ENCODE data around the gene ZNF500. TPM values are rescaled to one million over a fixed set of nuclear protein-coding genes. Genes with fewer than 3 reads are reported as not detected.
A peak's percentile ranks its signal among the peaks of the same experiment; 100 is the strongest.

ZNF500 gene
- total and polyA plus RNA-seq, 10 of the 15 experiments (the other 5 are each of a cell fraction or from before 2014, with no cell fraction given): 0.99 to 13.1 (median 5.5) TPM

DNA sequence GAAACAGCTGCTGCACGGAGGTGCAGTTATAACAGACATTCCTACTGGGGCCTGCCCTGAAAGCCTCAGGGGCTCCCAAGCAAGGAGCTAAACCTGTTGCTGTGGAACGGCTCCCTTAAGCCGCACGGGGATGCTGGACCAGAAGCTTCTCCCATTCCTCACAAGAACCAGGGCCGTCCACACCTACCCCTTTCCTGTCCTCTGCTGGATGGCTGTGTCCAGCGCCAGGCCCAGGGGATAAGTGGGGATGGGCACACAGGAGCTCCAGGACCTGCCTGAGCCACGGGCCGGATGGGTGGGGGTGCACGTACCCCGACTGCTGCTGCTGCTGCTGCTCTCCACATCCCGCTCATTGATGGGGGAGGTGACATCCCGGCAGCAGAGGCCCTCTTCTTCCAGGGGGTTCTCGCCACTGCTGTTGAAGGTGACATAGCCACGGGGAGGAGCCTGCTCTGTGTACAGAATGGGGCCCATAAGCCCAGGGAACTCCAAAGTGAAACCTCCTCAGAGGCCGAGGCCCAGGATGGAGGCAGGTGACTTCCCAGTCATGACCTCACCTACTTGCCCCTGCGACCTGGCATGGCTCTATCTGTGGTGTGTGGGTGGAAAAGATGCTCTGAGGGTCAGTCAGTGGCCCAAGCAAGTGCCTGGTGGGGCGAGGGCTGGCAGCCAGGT lies 65.0 kb downstream of the ZNF500 start:
- H2AFZ ChIP-seq (ENCODE audit: control insufficient read depth, low read depth, low read length): no peak overlapping the region
- no TSS peak for BruUV-seq (replicated peaks)
- H3K27me3 ChIP-seq (replicated peaks in 1 of 2; ENCODE audit: control insufficient read depth in 2 of 2, insufficient read depth in 2 of 2, low read length in 1 of 2): no peaks in the 10 kb centered on the region
- H3K9ac ChIP-seq (ENCODE audit: control insufficient read depth, insufficient read depth, low read length): no peak overlapping the region
- DNase-seq (ENCODE audit: low read depth, low spot score) (no peak), ATAC-seq (no peak), FAIRE-seq (no peak)
- intact Hi-C loops (cut with micrococcal nuclease; ENCODE audit: unreplicated experiment): no loop called here
- ChIA-PET SMC1A (ENCODE audit: uncharacterized antibody, unreplicated experiment) (no interaction called here), POLR2A (no interaction called here), RAD21 (ENCODE audit: unreplicated experiment) (no interaction called here), CTCF (no interaction called here)
- H3K9me3 ChIP-seq (replicated peaks; ENCODE audit: control insufficient read depth, insufficient read depth, low read length): no peaks in the 10 kb centered on the region
- H4K20me1 ChIP-seq (ENCODE audit: control insufficient read depth, insufficient read depth): no peaks in the 10 kb centered on the region
- H3K79me2 ChIP-seq (ENCODE audit: control insufficient read depth, insufficient read depth, low read length): no peaks in the 10 kb centered on the region
- no peak overlapping the region for H3K4me2 ChIP-seq (ENCODE audit: control insufficient read depth, insufficient read depth)
- TF ChIP-seq CREM (IDR thresholded peaks at IDR 0.05; ENCODE audit: low read depth) (no peak), POLR2A (IDR thresholded peaks at IDR 0.05; ENCODE audit: low read depth, low read length) (peak; percentile 45; the same call in 1 of the 2 replicates), FOXM1 (IDR thresholded peaks at IDR 0.05; ENCODE audit: low read depth, low read length) (no peak)
- TF ChIP-seq, protein P1, sequence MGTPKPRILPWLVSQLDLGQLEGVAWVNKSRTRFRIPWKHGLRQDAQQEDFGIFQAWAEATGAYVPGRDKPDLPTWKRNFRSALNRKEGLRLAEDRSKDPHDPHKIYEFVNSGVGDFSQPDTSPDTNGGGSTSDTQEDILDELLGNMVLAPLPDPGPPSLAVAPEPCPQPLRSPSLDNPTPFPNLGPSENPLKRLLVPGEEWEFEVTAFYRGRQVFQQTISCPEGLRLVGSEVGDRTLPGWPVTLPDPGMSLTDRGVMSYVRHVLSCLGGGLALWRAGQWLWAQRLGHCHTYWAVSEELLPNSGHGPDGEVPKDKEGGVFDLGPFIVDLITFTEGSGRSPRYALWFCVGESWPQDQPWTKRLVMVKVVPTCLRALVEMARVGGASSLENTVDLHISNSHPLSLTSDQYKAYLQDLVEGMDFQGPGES (IDR thresholded peaks at IDR 0.05): no peak
- in situ Hi-C loops (cut with MboI): no loop called here
- peaks cover 8 to 35% of the 10 kb centered on the region in 2 experiments; a peak in 3 of 4 replicates for H3K36me3 ChIP-seq (ENCODE audit: control insufficient read depth in 2 of 2, insufficient read depth in 2 of 2, low read length in 1 of 2)
- no peaks in the 10 kb centered on the region for H3K4me1 ChIP-seq (ENCODE audit: control insufficient read depth, insufficient read depth, low read length)
- 80% methylated on average over 17 of the region's 17 CpGs for WGBS (ENCODE audit: insufficient coverage, insufficient replicate concordance, low lambda C conversion rate, missing lambda C conversion rate)
- H3K4me3 ChIP-seq: no peak overlapping the region
- H3K27ac ChIP-seq (ENCODE audit: control insufficient read depth, insufficient read depth): no peak overlapping the region

DNA sequence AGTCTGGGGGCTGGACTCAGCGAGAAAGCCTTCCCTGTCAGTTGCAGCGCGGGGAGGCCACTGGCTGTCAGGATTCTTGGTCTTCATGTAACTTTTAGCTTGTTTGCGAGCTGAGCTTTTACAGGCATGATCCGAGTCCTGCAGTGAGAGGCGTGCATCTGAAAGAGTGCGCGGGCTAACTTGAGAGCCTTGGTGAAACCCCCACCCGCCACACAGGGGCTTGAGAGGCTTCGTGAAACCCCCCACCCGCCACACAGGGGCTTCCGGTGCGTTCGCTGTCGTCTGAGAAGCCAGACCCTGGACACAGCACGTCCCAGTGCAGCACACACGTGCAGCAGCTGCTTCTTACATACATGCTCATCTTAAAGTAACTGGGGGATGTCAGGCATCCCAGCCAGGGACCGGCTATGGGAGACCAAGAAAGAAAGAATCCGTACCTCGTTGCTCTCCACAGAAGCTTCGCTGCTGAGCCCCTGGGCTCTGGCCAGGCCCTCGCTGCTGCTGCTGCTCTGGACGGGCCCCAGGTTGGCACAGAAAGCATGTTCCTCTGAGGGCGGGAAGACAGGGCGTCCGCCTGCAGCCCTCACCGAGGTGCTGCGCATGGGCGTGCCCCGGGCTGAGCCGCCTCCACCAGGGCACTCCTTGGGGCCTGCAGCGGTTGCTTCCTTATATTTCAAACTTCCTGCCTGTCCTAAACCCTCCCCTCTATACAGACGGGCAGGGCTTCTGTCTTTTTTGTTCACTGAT lies 65.8 kb downstream of the ZNF500 start:
- Histone ChIP-seq H3K4me1 (ENCODE audit: control insufficient read depth, insufficient read depth, low read length) (no peaks in the 10 kb centered on the region), H3K9me3 (replicated peaks; ENCODE audit: control insufficient read depth, insufficient read depth, low read length) (no peaks in the 10 kb centered on the region), H3K36me3 (ENCODE audit: control insufficient read depth in 2 of 2, insufficient read depth in 2 of 2, low read length in 1 of 2) (peaks cover 9 to 40% of the 10 kb centered on the region in 2 experiments; a peak in 3 of 4 replicates), H3K9ac (ENCODE audit: control insufficient read depth, insufficient read depth, low read length) (no peak overlapping the region), H3K27me3 (replicated peaks in 1 of 2; ENCODE audit: control insufficient read depth in 2 of 2, insufficient read depth in 2 of 2, low read length in 1 of 2) (no peaks in the 10 kb centered on the region), H2AFZ (ENCODE audit: control insufficient read depth, low read depth, low read length) (no peak overlapping the region), H3K27ac (ENCODE audit: control insufficient read depth, insufficient read depth) (no peak overlapping the region), H3K79me2 (ENCODE audit: control insufficient read depth, insufficient read depth, low read length) (no peaks in the 10 kb centered on the region), H3K4me2 (ENCODE audit: control insufficient read depth, insufficient read depth) (no peak overlapping the region), H4K20me1 (ENCODE audit: control insufficient read depth, insufficient read depth) (no peaks in the 10 kb centered on the region), H3K4me3 (no peak overlapping the region)
- RAD21 ChIA-PET (ENCODE audit: unreplicated experiment): no interaction called here
- POLR2A ChIA-PET: no interaction called here
- CTCF ChIA-PET: no interaction called here
- WGBS (ENCODE audit: insufficient coverage, insufficient replicate concordance, low lambda C conversion rate, missing lambda C conversion rate): 91% methylated on average over 33 of the region's 33 CpGs
- no peak for ATAC-seq
- no peak for DNase-seq (ENCODE audit: low read depth, low spot score)
- BruUV-seq (replicated peaks): no TSS peak
- no peak for TF ChIP-seq PML (IDR thresholded peaks at IDR 0.05; ENCODE audit: low read length)
- TF ChIP-seq POLR2AphosphoS2 (IDR thresholded peaks at IDR 0.05; ENCODE audit: low read depth, low read length): no peak
- TF ChIP-seq MYB (IDR thresholded peaks at IDR 0.05; ENCODE audit: borderline replicate concordance, low read depth, low read length): no peak
- in situ Hi-C loops (cut with MboI) (no loop called here), intact Hi-C loops (cut with micrococcal nuclease; ENCODE audit: unreplicated experiment) (no loop called here)
- FAIRE-seq: no peak
- SMC1A ChIA-PET (ENCODE audit: uncharacterized antibody, unreplicated experiment): no interaction called here
